ENCODE data around the gene CT45A6. TPM values are rescaled to one million over a fixed set of nuclear protein-coding genes. Genes with fewer than 3 reads are reported as not detected.

The CT45A6 gene, protein sequence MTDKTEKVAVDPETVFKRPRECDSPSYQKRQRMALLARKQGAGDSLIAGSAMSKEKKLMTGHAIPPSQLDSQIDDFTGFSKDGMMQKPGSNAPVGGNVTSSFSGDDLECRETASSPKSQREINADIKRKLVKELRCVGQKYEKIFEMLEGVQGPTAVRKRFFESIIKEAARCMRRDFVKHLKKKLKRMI
- total RNA-seq, result not detected in 2 replicates

DNA sequence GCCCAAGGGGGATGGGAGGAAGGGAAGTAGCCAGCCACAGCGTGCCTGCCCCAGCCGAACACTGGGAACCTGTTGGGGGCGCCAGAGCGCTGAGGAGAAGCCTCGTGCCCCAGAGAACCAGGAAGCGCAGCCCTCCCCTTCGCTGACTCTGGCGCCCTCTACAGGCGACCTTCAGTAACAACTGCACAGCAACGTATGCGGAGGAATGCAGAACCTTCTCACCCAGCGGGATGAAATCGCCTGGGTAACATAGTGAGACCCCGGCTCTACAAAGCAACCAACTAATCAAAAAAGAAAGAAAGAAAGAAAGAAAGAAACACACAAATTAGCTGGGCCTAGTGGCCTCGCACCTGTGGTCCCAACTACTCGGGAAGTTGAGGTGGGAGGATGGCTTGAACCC lies at the start of gene CT45A6:
Gene CT45A6, minus strand, starts transcription at position 101 of the 400 bp plus-strand sequence. CDS start 3,794 bp downstream, outside the sequence.

DNA sequence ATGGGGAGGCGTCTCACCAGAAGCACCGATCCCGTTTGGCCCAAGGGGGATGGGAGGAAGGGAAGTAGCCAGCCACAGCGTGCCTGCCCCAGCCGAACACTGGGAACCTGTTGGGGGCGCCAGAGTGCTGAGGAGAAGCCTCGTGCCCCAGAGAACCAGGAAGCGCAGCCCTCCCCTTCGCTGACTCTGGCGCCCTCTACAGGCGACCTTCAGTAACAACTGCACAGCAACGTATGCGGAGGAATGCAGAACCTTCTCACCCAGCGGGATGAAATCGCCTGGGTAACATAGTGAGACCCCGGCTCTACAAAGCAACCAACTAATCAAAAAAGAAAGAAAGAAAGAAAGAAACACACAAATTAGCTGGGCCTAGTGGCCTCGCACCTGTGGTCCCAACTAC lies 34.6 kb upstream of the CT45A6 start, which contains the start of gene CT45A7:
Gene CT45A7, minus strand, starts transcription at position 101 of the 400 bp plus-strand sequence. CDS start 3,747 bp downstream, outside the sequence.

DNA sequence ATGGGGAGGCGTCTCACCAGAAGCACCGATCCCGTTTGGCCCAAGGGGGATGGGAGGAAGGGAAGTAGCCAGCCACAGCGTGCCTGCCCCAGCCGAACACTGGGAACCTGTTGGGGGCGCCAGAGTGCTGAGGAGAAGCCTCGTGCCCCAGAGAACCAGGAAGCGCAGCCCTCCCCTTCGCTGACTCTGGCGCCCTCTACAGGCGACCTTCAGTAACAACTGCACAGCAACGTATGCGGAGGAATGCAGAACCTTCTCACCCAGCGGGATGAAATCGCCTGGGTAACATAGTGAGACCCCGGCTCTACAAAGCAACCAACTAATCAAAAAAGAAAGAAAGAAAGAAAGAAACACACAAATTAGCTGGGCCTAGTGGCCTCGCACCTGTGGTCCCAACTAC lies 17.3 kb upstream of the CT45A6 start, which contains the start of gene CT45A2:
Gene CT45A2, minus strand, starts transcription at position 101 of the 400 bp plus-strand sequence. CDS start 3,747 bp downstream, outside the sequence.

DNA sequence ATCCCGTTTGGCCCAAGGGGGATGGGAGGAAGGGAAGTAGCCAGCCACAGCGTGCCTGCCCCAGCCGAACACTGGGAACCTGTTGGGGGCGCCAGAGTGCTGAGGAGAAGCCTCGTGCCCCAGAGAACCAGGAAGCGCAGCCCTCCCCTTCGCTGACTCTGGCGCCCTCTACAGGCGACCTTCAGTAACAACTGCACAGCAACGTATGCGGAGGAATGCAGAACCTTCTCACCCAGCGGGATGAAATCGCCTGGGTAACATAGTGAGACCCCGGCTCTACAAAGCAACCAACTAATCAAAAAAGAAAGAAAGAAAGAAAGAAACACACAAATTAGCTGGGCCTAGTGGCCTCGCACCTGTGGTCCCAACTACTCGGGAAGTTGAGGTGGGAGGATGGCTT lies 17.2 kb downstream of the CT45A6 start, which contains the start of gene CT45A5:
Gene CT45A5, minus strand, starts transcription at position 101 of the 400 bp plus-strand sequence. CDS start 3,774 bp downstream, outside the sequence.

DNA sequence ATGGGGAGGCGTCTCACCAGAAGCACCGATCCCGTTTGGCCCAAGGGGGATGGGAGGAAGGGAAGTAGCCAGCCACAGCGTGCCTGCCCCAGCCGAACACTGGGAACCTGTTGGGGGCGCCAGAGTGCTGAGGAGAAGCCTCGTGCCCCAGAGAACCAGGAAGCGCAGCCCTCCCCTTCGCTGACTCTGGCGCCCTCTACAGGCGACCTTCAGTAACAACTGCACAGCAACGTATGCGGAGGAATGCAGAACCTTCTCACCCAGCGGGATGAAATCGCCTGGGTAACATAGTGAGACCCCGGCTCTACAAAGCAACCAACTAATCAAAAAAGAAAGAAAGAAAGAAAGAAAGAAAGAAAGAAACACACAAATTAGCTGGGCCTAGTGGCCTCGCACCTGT lies 34.5 kb downstream of the CT45A6 start, which contains the start of gene CT45A3:
Gene CT45A3, minus strand, starts transcription at position 101 of the 400 bp plus-strand sequence. CDS start 3,747 bp downstream, outside the sequence.

Other genes with a start within 250 kb of the CT45A6 start
- not detected in 2 replicates for gene CT45A1, start 89.1 kb downstream of the CT45A6 start, total RNA-seq
- gene CT45A3, start 34.6 kb downstream of the CT45A6 start, total RNA-seq, result not detected in 2 replicates
- not detected in 2 replicates for gene CT45A5, start 17.3 kb downstream of the CT45A6 start, total RNA-seq
- not detected in 2 replicates for gene CT45A2, start 17.2 kb upstream of the CT45A6 start, total RNA-seq
- not detected in 2 replicates for gene CT45A7, start 34.5 kb upstream of the CT45A6 start, total RNA-seq
- gene CT45A8, start 51.8 kb upstream of the CT45A6 start, total RNA-seq, result not detected in 2 replicates
- not detected in 2 replicates for gene CT45A9, start 69.0 kb upstream of the CT45A6 start, total RNA-seq
- gene CT45A10, start 90.7 kb upstream of the CT45A6 start, total RNA-seq, result not detected in 2 replicates
- gene SAGE1, start 90.9 kb upstream of the CT45A6 start, total RNA-seq, result not detected in 2 replicates
- gene MMGT1, start 171.2 kb upstream of the CT45A6 start, total RNA-seq, result 13.2 and 17.2 TPM in 2 replicates
- gene SLC9A6, start 182.6 kb upstream of the CT45A6 start, total RNA-seq, result 10.4 and 11.7 TPM in 2 replicates

All from cardiac atrium fibroblast (primary cell).